Thoracic aorta (tissue), 2 donors: ENCODE data around the gene CRY2. TPM values are rescaled to one million over a fixed set of nuclear protein-coding genes. Genes with fewer than 3 reads are reported as not detected.

Experiments used
- ATAC-seq: fragments of 150-250 bp; one replicate; pipeline ENCODE4 v1.8.0; 2017; ENCODE audit warnings: low read depth; ENCODE audit not compliant: insufficient number of reproducible peaks, low FRiP score
- DNase-seq: peaks from one replicate; pipeline ENCODE4 v3.0.0-alpha.2; 2020; ENCODE audit warnings: low spot score
- H3K27ac ChIP-seq, 2 donors: fragments of 200-600 bp; sonication (generic); 1 replicate in 1 of 2; 2 replicates in 1 of 2; pipeline ENCODE4 v1.5.1; 2016; ENCODE audit warnings: mild to moderate bottlenecking in 2 of 2, moderate library complexity in 2 of 2
- H3K27me3 ChIP-seq: fragments of 200-600 bp; sonication (generic); replicated peaks from 2 replicates; pipeline ENCODE4 v1.6.0; 2016; ENCODE audit warnings: mild to moderate bottlenecking; ENCODE audit not compliant: insufficient read depth
- H3K36me3 ChIP-seq: fragments of 200-600 bp; sonication (generic); one replicate; pipeline ENCODE4 v1.5.1; 2016
- H3K4me1 ChIP-seq, 2 donors: fragments of 200-600 bp; sonication (generic); 1 replicate in 1 of 2; 2 replicates in 1 of 2; pipeline versions ENCODE4 v1.5.1 to v1.6.0; 2016; ENCODE audit warnings: low read depth in 2 of 2, mild to moderate bottlenecking in 1 of 2; ENCODE audit not compliant: control insufficient read depth in 1 of 2
- H3K4me3 ChIP-seq: fragments of 200-600 bp; sonication (generic); 2 replicates; pipeline ENCODE4 v1.5.1; 2016; ENCODE audit warnings: mild to moderate bottlenecking
- H3K9me3 ChIP-seq: fragments of 200-600 bp; sonication (generic); 2 replicates; pipeline ENCODE4 v1.5.1; 2016
- CTCF ChIP-seq: fragments of 200-600 bp; sonication (generic); IDR thresholded peaks from one replicate; pipeline ENCODE4 v1.5.1; 2019; ENCODE audit warnings: antibody characterized with exemption
- total RNA-seq, 2 donors: library from RNA; depleted of rRNA; stranded (reverse); fragments of >200 nt; gene quantifications; one replicate each; pipeline versions ENCODE4 v1.1.0 to v1.2.3, GENCODE V29; 2016

Gene CRY2
- total RNA-seq, 2 donors from 2014 or later, result 41.2 to 54.4 TPM

GRCh38 chr11:45827123-45827522 lies 20.2 kb upstream of the CRY2 start:
- ATAC-seq (no peak), DNase-seq (no peak)
- Histone ChIP-seq H3K9me3 (no peaks in the 10 kb centered on the region), H3K36me3 (no peaks in the 10 kb centered on the region), H3K4me3 (no peak overlapping the region), H3K4me1 (no peaks in the 10 kb centered on the region), H3K27ac (no peak overlapping the region), H3K27me3 (no peaks in the 10 kb centered on the region)
- TF ChIP-seq CTCF, result no peak

DNA sequence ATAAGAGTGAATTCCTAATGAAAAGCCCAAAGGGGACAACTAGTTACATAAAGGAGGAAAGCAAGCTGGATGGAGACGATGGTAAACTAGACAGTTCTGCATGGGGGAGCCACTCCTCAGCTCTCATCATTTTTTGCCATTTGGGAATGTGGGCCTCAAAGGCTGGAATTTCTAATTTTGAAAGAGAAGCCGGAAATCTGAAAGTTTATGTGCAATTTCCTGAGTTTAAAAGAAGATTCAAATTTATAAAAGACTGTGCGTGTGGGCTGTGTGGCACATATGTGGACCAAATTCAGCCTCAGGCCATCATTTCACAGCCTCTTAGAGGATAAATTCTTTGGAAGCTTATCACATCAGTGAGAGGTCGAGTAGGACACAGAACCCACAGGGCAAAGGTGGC lies 18.3 kb upstream of the CRY2 start:
- Histone ChIP-seq H3K4me1 (no peaks in the 10 kb centered on the region), H3K9me3 (no peaks in the 10 kb centered on the region), H3K4me3 (no peak overlapping the region), H3K27ac (no peak overlapping the region), H3K27me3 (no peaks in the 10 kb centered on the region), H3K36me3 (no peaks in the 10 kb centered on the region)
- no peak for TF ChIP-seq CTCF
- ATAC-seq (no peak), DNase-seq (no peak)

DNA sequence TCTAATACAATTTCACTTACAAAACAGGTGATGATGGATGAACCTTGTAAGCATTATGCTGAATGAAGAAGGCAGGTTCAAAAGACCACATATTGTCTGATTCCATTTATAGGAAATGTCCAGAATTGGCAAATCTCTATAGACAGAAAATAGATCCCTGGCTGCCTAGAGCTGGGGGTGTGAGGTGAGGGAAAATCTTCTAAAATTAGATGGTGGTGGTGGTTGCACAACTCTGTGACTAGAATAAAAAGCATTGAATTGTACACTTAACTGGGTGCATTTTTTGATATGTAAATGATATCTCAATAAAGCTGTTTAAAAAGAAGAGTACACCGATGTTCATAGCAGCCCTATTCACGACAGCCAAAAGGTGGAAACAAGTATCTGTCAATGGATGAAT lies 16.7 kb upstream of the CRY2 start:
- Histone ChIP-seq H3K27me3 (no peaks in the 10 kb centered on the region), H3K27ac (no peak overlapping the region), H3K36me3 (no peaks in the 10 kb centered on the region), H3K4me1 (no peaks in the 10 kb centered on the region), H3K4me3 (no peak overlapping the region), H3K9me3 (no peaks in the 10 kb centered on the region)
- DNase-seq (no peak), ATAC-seq (no peak)
- no peak for TF ChIP-seq CTCF

DNA sequence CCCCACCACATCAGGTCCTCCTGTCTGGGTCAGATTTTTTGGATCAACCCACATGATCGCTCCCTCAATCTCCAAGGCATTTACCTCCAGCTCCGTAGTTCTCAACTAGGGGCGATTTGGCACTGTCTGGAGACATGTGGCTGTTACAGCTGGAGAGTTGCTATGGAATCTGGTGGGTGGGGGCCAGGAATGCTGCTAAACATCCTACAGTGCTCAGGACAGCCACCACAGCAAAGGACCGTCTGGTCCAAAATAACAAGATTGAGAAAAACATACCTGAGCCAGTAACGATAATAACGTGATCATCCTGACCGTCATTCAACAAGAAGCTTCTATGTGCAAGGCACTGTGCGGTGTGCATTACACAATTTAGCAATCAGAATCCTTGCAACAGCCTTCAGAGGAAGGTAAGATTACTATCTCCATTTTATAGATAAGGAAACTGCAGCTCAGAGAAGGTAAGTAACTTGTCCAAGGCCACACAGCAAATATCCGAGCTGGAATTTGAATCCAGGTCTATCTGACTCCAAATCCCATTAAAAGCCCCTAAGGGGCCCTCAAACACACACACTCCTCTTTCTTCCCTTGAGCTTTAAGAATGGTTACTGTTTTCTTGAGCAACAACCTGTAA lies 14.3 kb upstream of the CRY2 start:
- H3K4me1 ChIP-seq, result no peaks in the 10 kb centered on the region
- no peaks in the 10 kb centered on the region for H3K27me3 ChIP-seq
- no peak overlapping the region for H3K27ac ChIP-seq
- no peaks in the 10 kb centered on the region for H3K36me3 ChIP-seq
- ATAC-seq (no peak), DNase-seq (no peak)
- no peak overlapping the region for H3K4me3 ChIP-seq
- no peak for TF ChIP-seq CTCF
- no peaks in the 10 kb centered on the region for H3K9me3 ChIP-seq

- Histone ChIP-seq H3K4me3 (no peak overlapping the region), H3K9me3 (no peaks in the 10 kb centered on the region), H3K4me1 (no peaks in the 10 kb centered on the region), H3K27me3 (no peaks in the 10 kb centered on the region), H3K27ac (no peak overlapping the region), H3K36me3 (no peaks in the 10 kb centered on the region)
- ATAC-seq (no peak), DNase-seq (no peak)
- no peak for TF ChIP-seq CTCF
Observed at GRCh38 chr11:45833761-45834160, 13.5 kb upstream of the CRY2 start.
